HCT116 (cell line): ENCODE data around the gene CCDC40.

ENCODE experiments used
- CTCF ChIP-seq, 3 experiments: fragments of 200-600 bp in 1 of 3; sonication (generic) in 1 of 3; IDR thresholded peaks in 2 of 3; conservative IDR thresholded peaks in 1 of 3; 2 replicates each; pipeline ENCODE4 v1.5.1; 2012 to 2017; ENCODE audit warnings: low read depth in 2 of 3, low read length in 2 of 3, antibody characterized with exemption in 1 of 3, borderline replicate concordance in 1 of 3, control low read depth in 1 of 3, mild to moderate bottlenecking in 1 of 3, mixed read lengths in 1 of 3, mixed run types in 1 of 3, moderate library complexity in 1 of 3; ENCODE audit not compliant: insufficient read depth in 1 of 3
- ELF1 ChIP-seq: IDR thresholded peaks from 2 replicates; pipeline ENCODE4 v1.6.1; 2012; ENCODE audit warnings: low read depth, borderline replicate concordance
- EZH2 ChIP-seq: fragments of 200-600 bp; sonication (generic); IDR thresholded peaks from 2 replicates; pipeline ENCODE4 v1.6.1; 2017; ENCODE audit warnings: antibody characterized with exemption, mixed run types
- EZH2phosphoT487 ChIP-seq: fragments of 200-600 bp; IDR thresholded peaks from 2 replicates; pipeline ENCODE4 v1.6.1; 2018; ENCODE audit warnings: antibody characterized with exemption, borderline replicate concordance
- FOSL1 ChIP-seq: IDR thresholded peaks from 2 replicates; pipeline ENCODE4 v1.6.1; 2012; ENCODE audit warnings: low read depth
- POLR2A ChIP-seq: IDR thresholded peaks from 2 replicates; pipeline ENCODE4 v1.7.0; 2011; ENCODE audit warnings: borderline replicate concordance; ENCODE audit not compliant: insufficient read depth, insufficient read length; ENCODE audit errors: extremely low read depth
- POLR2AphosphoS5 ChIP-seq: IDR thresholded peaks from 2 replicates; pipeline ENCODE4 v1.6.1; 2011; ENCODE audit warnings: mild to moderate bottlenecking, low read depth, low read length, moderate library complexity
- REST ChIP-seq: IDR thresholded peaks from 2 replicates; pipeline ENCODE4 v1.6.1; 2012; ENCODE audit warnings: low read depth
- SP1 ChIP-seq: IDR thresholded peaks from 2 replicates; pipeline ENCODE4 v1.6.1; 2012; ENCODE audit warnings: low read depth
- TCF7L2 ChIP-seq: IDR thresholded peaks from 2 replicates; pipeline ENCODE4 v1.7.0; 2011; ENCODE audit warnings: borderline replicate concordance, inconsistent platforms; ENCODE audit not compliant: insufficient read depth, insufficient read length; ENCODE audit errors: extremely low read depth
- TF ChIP-seq, protein P1 (sequence below): IDR thresholded peaks from 2 replicates; pipeline ENCODE4 v1.6.1; 2012

GRCh38 chr17:80104321-80104955 is 68.0 kb downstream of the CCDC40 start:
- TF ChIP-seq REST: no peak
- no peak for TF ChIP-seq POLR2A
- TF ChIP-seq TCF7L2: peak; percentile 9
- no peak for TF ChIP-seq POLR2AphosphoS5
- TF ChIP-seq, protein P1, sequence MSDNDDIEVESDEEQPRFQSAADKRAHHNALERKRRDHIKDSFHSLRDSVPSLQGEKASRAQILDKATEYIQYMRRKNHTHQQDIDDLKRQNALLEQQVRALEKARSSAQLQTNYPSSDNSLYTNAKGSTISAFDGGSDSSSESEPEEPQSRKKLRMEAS: no peak
- no peak for TF ChIP-seq CTCF (IDR thresholded peaks at IDR 0.05 in 2 of 3, conservative IDR thresholded peaks at IDR 0.05 in 1 of 3; ENCODE audit: borderline replicate concordance in 1 of 3, insufficient read depth in 1 of 3, low read depth in 2 of 3, low read length in 2 of 3)
- no peak for TF ChIP-seq ELF1
- no peak for TF ChIP-seq FOSL1
- no peak for TF ChIP-seq EZH2phosphoT487
- TF ChIP-seq SP1: no peak
- no peak for TF ChIP-seq EZH2
